GM12892 (cell line): Measurements from ENCODE around the gene BLVRB.

Experiments used
- POLR2A ChIP-seq: IDR thresholded peaks from 2 replicates; pipeline ENCODE4 v1.6.1; 2011; ENCODE audit warnings: low read depth, low read length, control low read depth
- POLR2AphosphoS5 ChIP-seq: IDR thresholded peaks from 2 replicates; pipeline ENCODE4 v1.6.1; 2011; ENCODE audit warnings: low read depth, low read length, control low read depth
- TAF1 ChIP-seq: IDR thresholded peaks from 2 replicates; pipeline ENCODE4 v1.6.1; 2011; ENCODE audit warnings: low read depth, mild to moderate bottlenecking, control low read depth, low read length, borderline replicate concordance

- no peak for TF ChIP-seq POLR2A
- no peak for TF ChIP-seq TAF1
- TF ChIP-seq POLR2AphosphoS5: no peak
These were observed 8.5 kb downstream of the BLVRB start for GRCh38 chr19:40457048-40457447.
